Measurements from ENCODE around the gene FRY.

FRY gene

DNA sequence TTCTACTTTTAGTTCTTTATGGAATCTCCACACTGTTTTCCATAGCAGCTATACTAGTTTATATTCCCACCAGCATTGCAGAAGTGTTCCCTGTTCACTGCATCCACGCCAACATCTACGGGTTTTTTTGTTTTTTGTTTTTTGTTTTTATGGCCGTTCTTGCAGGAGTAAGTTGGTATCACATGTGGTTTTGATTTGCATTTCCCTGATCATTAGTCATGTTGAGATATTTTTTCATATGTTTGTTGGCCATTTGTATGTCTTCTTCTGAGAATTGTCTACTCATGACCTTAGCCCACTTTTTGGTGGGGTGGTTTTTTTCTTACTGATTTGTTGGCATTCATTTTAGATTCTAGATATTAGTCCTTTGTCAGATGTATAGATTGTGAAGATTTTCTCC is 89.7 kb downstream of the FRY start:
- no peak overlapping the region for H3K4me2 ChIP-seq (ENCODE audit: low read length)
- H3K9me3 ChIP-seq (ENCODE audit: insufficient read depth, low read length): no peaks in the 10 kb centered on the region
- no peak overlapping the region for H3K9ac ChIP-seq (ENCODE audit: low read length)
- peaks cover 8% of the 10 kb centered on the region for H3K4me1 ChIP-seq (ENCODE audit: low read length)
- H3K79me2 ChIP-seq (ENCODE audit: low read length): no peaks in the 10 kb centered on the region
- H3K36me3 ChIP-seq (replicated peaks; ENCODE audit: low read depth, low read length): no peaks in the 10 kb centered on the region
- no peak overlapping the region for H3K27ac ChIP-seq (ENCODE audit: low read length)
- no peak overlapping the region for H2AFZ ChIP-seq (ENCODE audit: low read depth, low read length)
- no peaks in the 10 kb centered on the region for H3K27me3 ChIP-seq (ENCODE audit: low read depth, low read length)
- H3K4me3 ChIP-seq (ENCODE audit: low read length): no peak overlapping the region
- TF ChIP-seq, protein P1, sequence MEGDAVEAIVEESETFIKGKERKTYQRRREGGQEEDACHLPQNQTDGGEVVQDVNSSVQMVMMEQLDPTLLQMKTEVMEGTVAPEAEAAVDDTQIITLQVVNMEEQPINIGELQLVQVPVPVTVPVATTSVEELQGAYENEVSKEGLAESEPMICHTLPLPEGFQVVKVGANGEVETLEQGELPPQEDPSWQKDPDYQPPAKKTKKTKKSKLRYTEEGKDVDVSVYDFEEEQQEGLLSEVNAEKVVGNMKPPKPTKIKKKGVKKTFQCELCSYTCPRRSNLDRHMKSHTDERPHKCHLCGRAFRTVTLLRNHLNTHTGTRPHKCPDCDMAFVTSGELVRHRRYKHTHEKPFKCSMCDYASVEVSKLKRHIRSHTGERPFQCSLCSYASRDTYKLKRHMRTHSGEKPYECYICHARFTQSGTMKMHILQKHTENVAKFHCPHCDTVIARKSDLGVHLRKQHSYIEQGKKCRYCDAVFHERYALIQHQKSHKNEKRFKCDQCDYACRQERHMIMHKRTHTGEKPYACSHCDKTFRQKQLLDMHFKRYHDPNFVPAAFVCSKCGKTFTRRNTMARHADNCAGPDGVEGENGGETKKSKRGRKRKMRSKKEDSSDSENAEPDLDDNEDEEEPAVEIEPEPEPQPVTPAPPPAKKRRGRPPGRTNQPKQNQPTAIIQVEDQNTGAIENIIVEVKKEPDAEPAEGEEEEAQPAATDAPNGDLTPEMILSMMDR (IDR thresholded peaks at IDR 0.05; ENCODE audit: low read depth, low read length): no peak
- no peak for TF ChIP-seq EZH2phosphoT487 (IDR thresholded peaks at IDR 0.05; ENCODE audit: low read depth)
- no peaks in the 10 kb centered on the region for H4K20me1 ChIP-seq (ENCODE audit: insufficient read depth, low read length)

- Histone ChIP-seq H3K27ac (ENCODE audit: low read length) (no peak overlapping the region), H3K36me3 (replicated peaks; ENCODE audit: low read depth, low read length) (no peaks in the 10 kb centered on the region), H3K79me2 (ENCODE audit: low read length) (no peaks in the 10 kb centered on the region), H4K20me1 (ENCODE audit: insufficient read depth, low read length) (no peaks in the 10 kb centered on the region), H2AFZ (ENCODE audit: low read depth, low read length) (no peak overlapping the region), H3K9ac (ENCODE audit: low read length) (no peak overlapping the region), H3K9me3 (ENCODE audit: insufficient read depth, low read length) (no peaks in the 10 kb centered on the region), H3K4me2 (ENCODE audit: low read length) (no peak overlapping the region), H3K27me3 (ENCODE audit: low read depth, low read length) (no peaks in the 10 kb centered on the region), H3K4me1 (ENCODE audit: low read length) (no peaks in the 10 kb centered on the region), H3K4me3 (ENCODE audit: low read length) (no peak overlapping the region)
- no peak for TF ChIP-seq EZH2phosphoT487 (IDR thresholded peaks at IDR 0.05; ENCODE audit: low read depth)
- TF ChIP-seq, protein P1 (IDR thresholded peaks at IDR 0.05; ENCODE audit: low read depth, low read length): no peak
Measured at GRCh38 chr13:32124743-32125142, 93.2 kb downstream of the FRY start.

GRCh38 chr13:32125221-32125689 is 93.7 kb downstream of the FRY start:
- no peak overlapping the region for H3K27ac ChIP-seq (ENCODE audit: low read length)
- H3K4me2 ChIP-seq (ENCODE audit: low read length): no peak overlapping the region
- no peak overlapping the region for H3K4me3 ChIP-seq (ENCODE audit: low read length)
- H3K9me3 ChIP-seq (ENCODE audit: insufficient read depth, low read length): no peaks in the 10 kb centered on the region
- TF ChIP-seq, protein P1 (IDR thresholded peaks at IDR 0.05; ENCODE audit: low read depth, low read length): no peak
- no peak for TF ChIP-seq EZH2phosphoT487 (IDR thresholded peaks at IDR 0.05; ENCODE audit: low read depth)
- no peak overlapping the region for H2AFZ ChIP-seq (ENCODE audit: low read depth, low read length)
- no peak overlapping the region for H3K9ac ChIP-seq (ENCODE audit: low read length)
- H4K20me1 ChIP-seq (ENCODE audit: insufficient read depth, low read length): no peaks in the 10 kb centered on the region
- H3K79me2 ChIP-seq (ENCODE audit: low read length): no peaks in the 10 kb centered on the region
- no peaks in the 10 kb centered on the region for H3K27me3 ChIP-seq (ENCODE audit: low read depth, low read length)
- no peaks in the 10 kb centered on the region for H3K36me3 ChIP-seq (replicated peaks; ENCODE audit: low read depth, low read length)
- no peaks in the 10 kb centered on the region for H3K4me1 ChIP-seq (ENCODE audit: low read length)

DNA sequence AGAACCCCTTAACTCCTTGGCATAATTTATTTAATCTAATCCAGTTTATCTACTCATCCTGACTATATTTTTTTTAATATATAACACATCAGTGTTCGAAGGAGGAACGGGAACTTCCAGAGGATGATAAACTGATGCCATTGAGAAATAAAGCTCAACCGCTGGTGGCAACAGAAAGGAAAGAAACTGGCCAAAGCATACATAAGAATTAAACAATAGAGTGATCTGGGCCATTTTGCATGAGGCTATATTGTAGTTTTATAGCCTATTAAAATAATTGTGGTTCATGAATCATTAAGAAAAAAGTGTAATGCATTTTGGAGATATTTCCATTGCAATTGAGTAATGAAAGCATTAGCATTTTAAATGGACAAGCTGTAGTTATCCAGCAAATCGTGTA is 94.2 kb downstream of the FRY start:
- no peak overlapping the region for H3K4me2 ChIP-seq (ENCODE audit: low read length)
- no peak overlapping the region for H3K9ac ChIP-seq (ENCODE audit: low read length)
- no peaks in the 10 kb centered on the region for H4K20me1 ChIP-seq (ENCODE audit: insufficient read depth, low read length)
- no peaks in the 10 kb centered on the region for H3K9me3 ChIP-seq (ENCODE audit: insufficient read depth, low read length)
- H3K4me3 ChIP-seq (ENCODE audit: low read length): no peak overlapping the region
- no peaks in the 10 kb centered on the region for H3K27me3 ChIP-seq (ENCODE audit: low read depth, low read length)
- no peaks in the 10 kb centered on the region for H3K4me1 ChIP-seq (ENCODE audit: low read length)
- H2AFZ ChIP-seq (ENCODE audit: low read depth, low read length): no peak overlapping the region
- H3K27ac ChIP-seq (ENCODE audit: low read length): no peak overlapping the region
- H3K79me2 ChIP-seq (ENCODE audit: low read length): no peaks in the 10 kb centered on the region
- no peak for TF ChIP-seq EZH2phosphoT487 (IDR thresholded peaks at IDR 0.05; ENCODE audit: low read depth)
- H3K36me3 ChIP-seq (replicated peaks; ENCODE audit: low read depth, low read length): no peaks in the 10 kb centered on the region

DNA sequence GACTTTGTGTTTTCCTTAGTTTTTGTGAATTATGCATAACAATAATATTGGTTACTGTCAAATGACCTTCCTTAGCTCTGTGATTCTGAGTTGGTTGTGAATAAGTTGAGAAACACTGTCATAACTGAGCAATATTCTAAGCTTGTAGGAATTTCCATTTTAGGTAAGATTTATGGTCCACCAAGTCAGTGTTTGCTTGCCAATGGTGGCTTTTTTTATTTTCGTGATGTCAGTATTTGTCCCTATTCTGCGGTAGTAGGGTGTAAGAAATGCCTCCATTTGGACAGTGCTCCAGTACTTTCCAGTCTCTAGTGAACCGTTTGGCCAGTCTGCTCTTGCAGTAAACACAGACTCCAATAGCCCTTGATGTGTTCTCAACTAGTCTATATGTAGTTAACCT is 94.7 kb downstream of the FRY start:
- TF ChIP-seq, protein P1 (IDR thresholded peaks at IDR 0.05; ENCODE audit: low read depth, low read length): no peak
- TF ChIP-seq EZH2phosphoT487 (IDR thresholded peaks at IDR 0.05; ENCODE audit: low read depth): no peak
- no peaks in the 10 kb centered on the region for H3K79me2 ChIP-seq (ENCODE audit: low read length)
- no peaks in the 10 kb centered on the region for H3K27me3 ChIP-seq (ENCODE audit: low read depth, low read length)
- H3K4me1 ChIP-seq (ENCODE audit: low read length): no peaks in the 10 kb centered on the region
- no peak overlapping the region for H3K9ac ChIP-seq (ENCODE audit: low read length)
- no peaks in the 10 kb centered on the region for H4K20me1 ChIP-seq (ENCODE audit: insufficient read depth, low read length)
- no peaks in the 10 kb centered on the region for H3K9me3 ChIP-seq (ENCODE audit: insufficient read depth, low read length)
- H3K27ac ChIP-seq (ENCODE audit: low read length): no peak overlapping the region
- no peak overlapping the region for H3K4me3 ChIP-seq (ENCODE audit: low read length)
- H3K36me3 ChIP-seq (replicated peaks; ENCODE audit: low read depth, low read length): no peaks in the 10 kb centered on the region
- H3K4me2 ChIP-seq (ENCODE audit: low read length): no peak overlapping the region
- H2AFZ ChIP-seq (ENCODE audit: low read depth, low read length): no peak overlapping the region
